HepG2 (cell line): Measurements from ENCODE around the gene DUS1L. TPM values are rescaled to one million over a fixed set of nuclear protein-coding genes. Genes with fewer than 3 reads are reported as not detected.

Source experiments
- BRD4 ChIP-seq: sonication (generic); formaldehyde crosslinking; IDR thresholded peaks from 2 replicates; pipeline ENCODE4 v1.4.0; 2020; ENCODE audit warnings: missing genetic modification reagents
- KMT2B ChIP-seq: IDR thresholded peaks from 2 replicates; pipeline ENCODE4 v1.6.1; 2016; ENCODE audit warnings: missing genetic modification reagents, missing compliant biosample characterization
- NFRKB ChIP-seq: fragments of 450-650 bp; IDR thresholded peaks from 2 replicates; pipeline ENCODE4 v1.6.1; 2017
- SAFB2 ChIP-seq: sonication (generic); formaldehyde crosslinking; IDR thresholded peaks from 2 replicates; pipeline ENCODE4 v1.5.1; 2020; ENCODE audit warnings: missing genetic modification reagents, low read depth, mild to moderate bottlenecking, borderline replicate concordance
- SETDB1 ChIP-seq: sonication (generic); formaldehyde crosslinking; IDR thresholded peaks from 2 replicates; pipeline ENCODE4 v1.5.1; 2020; ENCODE audit warnings: missing genetic modification reagents, mild to moderate bottlenecking, borderline replicate concordance
- TCF12 ChIP-seq, 2 experiments: fragments of 450-650 bp in 1 of 2; sonication (generic) in 1 of 2; formaldehyde crosslinking in 1 of 2; IDR thresholded peaks; 2 replicates each; pipeline versions ENCODE4 v1.6.1 to v1.8.0; 2017 to 2022; ENCODE audit warnings: antibody characterized with exemption in 1 of 2, mild to moderate bottlenecking in 1 of 2, missing genetic modification reagents in 1 of 2, moderate library complexity in 1 of 2
- ZBTB3 ChIP-seq: sonication (generic); formaldehyde crosslinking; IDR thresholded peaks from 2 replicates; pipeline ENCODE4 v1.4.0; 2020; ENCODE audit warnings: low read depth, mild to moderate bottlenecking, moderate library complexity, missing genetic modification reagents, borderline replicate concordance
- ZNF326 ChIP-seq: sonication (generic); formaldehyde crosslinking; IDR thresholded peaks from 2 replicates; pipeline ENCODE4 v1.4.0; 2020; ENCODE audit warnings: missing genetic modification reagents, borderline replicate concordance
- ZNF329 ChIP-seq: sonication (generic); formaldehyde crosslinking; IDR thresholded peaks from 2 replicates; pipeline ENCODE4 v1.9.0; 2021; ENCODE audit warnings: low read depth, mild to moderate bottlenecking, missing genetic modification reagents
- ZNF354B ChIP-seq: sonication (generic); formaldehyde crosslinking; IDR thresholded peaks from 2 replicates; pipeline ENCODE4 v1.8.0; 2022; ENCODE audit warnings: mild to moderate bottlenecking, missing genetic modification reagents
- ZNF430 ChIP-seq: sonication (generic); formaldehyde crosslinking; IDR thresholded peaks from 2 replicates; pipeline ENCODE4 v1.9.0; 2021; ENCODE audit warnings: mild to moderate bottlenecking, missing genetic modification reagents
- ZNF44 ChIP-seq: sonication (generic); formaldehyde crosslinking; IDR thresholded peaks from 2 replicates; pipeline ENCODE4 v1.5.1; 2020; ENCODE audit warnings: mild to moderate bottlenecking, missing genetic modification reagents
- ZNF629 ChIP-seq: sonication (generic); formaldehyde crosslinking; conservative IDR thresholded peaks from 2 replicates; pipeline ENCODE4 v1.5.0; 2020; ENCODE audit warnings: missing genetic modification reagents
- ZNF703 ChIP-seq: sonication (generic); formaldehyde crosslinking; IDR thresholded peaks from 2 replicates; pipeline ENCODE4 v1.5.1; 2020; ENCODE audit warnings: missing genetic modification reagents, mild to moderate bottlenecking, moderate library complexity, borderline replicate concordance
- polyA plus RNA-seq, 8 experiments: library from polyadenylated mRNA; depleted of rRNA in 3 of 8; stranded (reverse) in 7 of 8; unstranded in 1 of 8; fragments of >200 nt; fragmentation: Illumina TruSeq in 4 of 8; extraction: Trizol in 4 of 8; gene quantifications; 2 replicates each; pipeline versions ENCODE4 v1.2.1 to v1.2.3, GENCODE V29; 2011 to 2016; ENCODE audit warnings: low read depth in 4 of 8, missing spikeins in 1 of 8, mixed read lengths in 1 of 8; ENCODE audit not compliant: insufficient read depth in 1 of 8
- total RNA-seq, 5 experiments: library from RNA; depleted of rRNA; stranded (reverse); fragments of >200 nt; fragmentation: Illumina TruSeq; extraction: Trizol; gene quantifications; 2 replicates each; pipeline ENCODE4 v1.2.3, GENCODE V29; 2016; ENCODE audit warnings: low read depth in 1 of 5
- TF ChIP-seq, protein P1 (sequence below): sonication (generic); formaldehyde crosslinking; IDR thresholded peaks from 2 replicates; pipeline ENCODE4 v1.4.0; 2020; ENCODE audit warnings: missing genetic modification reagents, mild to moderate bottlenecking, borderline replicate concordance
- TF ChIP-seq, protein P2 (sequence below): IDR thresholded peaks from 2 replicates; pipeline ENCODE4 v1.6.1; 2016; ENCODE audit warnings: low read depth, control low read depth
- TF ChIP-seq, protein P3 (sequence below): sonication (generic); formaldehyde crosslinking; IDR thresholded peaks from 2 replicates; pipeline ENCODE4 v1.5.1; 2020; ENCODE audit warnings: missing genetic modification reagents, mild to moderate bottlenecking, borderline replicate concordance
- TF ChIP-seq, protein P4 (sequence below): sonication (generic); formaldehyde crosslinking; IDR thresholded peaks from 2 replicates; pipeline ENCODE4 v1.5.0; 2020; ENCODE audit warnings: missing genetic modification reagents
- TF ChIP-seq, protein P5 (sequence below): sonication (generic); formaldehyde crosslinking; IDR thresholded peaks from 2 replicates; pipeline ENCODE4 v1.8.0; 2022; ENCODE audit warnings: mild to moderate bottlenecking, missing genetic modification reagents, moderate library complexity
- TF ChIP-seq, protein P6 (sequence below): IDR thresholded peaks from 2 replicates; pipeline ENCODE4 v1.6.1; 2016; ENCODE audit warnings: control low read depth

Gene DUS1L
- total and polyA plus RNA-seq, 2 of the 13 experiments (the other 11 are each of a cell fraction or from before 2014, with no cell fraction given) = 81.0 to 109 TPM

DNA sequence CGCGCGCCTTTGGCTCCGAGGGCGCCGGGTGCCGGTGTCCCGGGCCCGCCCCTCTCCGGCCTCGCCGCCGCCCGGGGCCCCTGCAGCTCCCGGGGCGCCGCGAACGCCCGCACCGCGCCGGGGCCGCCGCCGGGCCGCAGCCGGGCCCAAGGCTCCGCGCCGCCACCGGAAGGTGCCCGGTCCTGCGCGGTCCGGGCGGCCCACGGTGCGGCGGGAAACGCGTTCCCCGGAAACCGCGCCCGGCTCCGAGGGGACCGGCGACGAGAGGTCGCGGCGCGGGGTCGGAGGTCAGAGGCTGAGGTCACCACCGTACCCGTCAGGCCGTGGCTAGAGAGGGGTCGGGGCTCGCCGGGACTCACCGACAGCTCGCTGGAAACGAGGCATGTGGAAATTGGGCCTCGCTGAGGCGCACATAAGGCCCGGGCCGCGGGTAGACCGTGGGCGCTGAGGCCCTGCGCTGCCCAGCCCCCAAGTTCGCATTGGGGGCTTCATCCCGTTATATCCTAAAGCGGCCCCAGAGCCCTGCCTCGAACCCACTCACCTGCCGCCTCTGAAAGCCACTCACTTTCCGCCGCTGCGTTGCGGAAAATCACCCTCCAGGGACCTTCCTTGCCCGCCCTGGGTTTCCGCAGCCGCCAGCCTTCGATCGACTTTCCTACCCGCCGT, at the start of gene DUS1L (continued):
- TF ChIP-seq BRD4 (peak; percentile 98), SETDB1 (CRISPR knock-in tag) (no peak), NFRKB (no peak), SAFB2 (CRISPR knock-in tag) (peak; percentile 98), ZNF354B (CRISPR knock-in tag) (no peak), TCF12 (IDR thresholded peaks at IDR 0.05) (no peak), TCF12 (CRISPR knock-in tag; IDR thresholded peaks at IDR 0.05) (peak; percentile 74; the same call in 1 of the 2 replicates), ZBTB3 (CRISPR knock-in tag) (no peak), ZNF326 (peak; percentile 65; the same call in 1 of the 2 replicates), ZNF44 (peak; percentile 86; the same call in 1 of the 2 replicates), ZNF430 (peak; percentile 79; the same call in 1 of the 2 replicates), ZNF329 (CRISPR knock-in tag) (peak; percentile 90), KMT2B (CRISPR knock-in tag) (peak; percentile 84), ZNF629 (CRISPR knock-in tag) (peak; percentile 33; the same call in 1 of the 2 replicates), ZNF703 (CRISPR knock-in tag) (no peak; the same call in 1 of the 2 replicates)
- TF ChIP-seq, protein P1, sequence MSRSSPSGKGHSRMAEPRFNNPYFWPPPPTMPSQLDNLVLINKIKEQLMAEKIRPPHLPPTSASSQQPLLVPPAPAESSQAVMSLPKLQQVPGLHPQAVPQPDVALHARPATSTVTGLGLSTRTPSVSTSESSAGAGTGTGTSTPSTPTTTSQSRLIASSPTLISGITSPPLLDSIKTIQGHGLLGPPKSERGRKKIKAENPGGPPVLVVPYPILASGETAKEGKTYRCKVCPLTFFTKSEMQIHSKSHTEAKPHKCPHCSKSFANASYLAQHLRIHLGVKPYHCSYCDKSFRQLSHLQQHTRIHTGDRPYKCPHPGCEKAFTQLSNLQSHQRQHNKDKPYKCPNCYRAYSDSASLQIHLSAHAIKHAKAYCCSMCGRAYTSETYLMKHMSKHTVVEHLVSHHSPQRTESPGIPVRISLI = peak; percentile 68
- TF ChIP-seq, protein P2, sequence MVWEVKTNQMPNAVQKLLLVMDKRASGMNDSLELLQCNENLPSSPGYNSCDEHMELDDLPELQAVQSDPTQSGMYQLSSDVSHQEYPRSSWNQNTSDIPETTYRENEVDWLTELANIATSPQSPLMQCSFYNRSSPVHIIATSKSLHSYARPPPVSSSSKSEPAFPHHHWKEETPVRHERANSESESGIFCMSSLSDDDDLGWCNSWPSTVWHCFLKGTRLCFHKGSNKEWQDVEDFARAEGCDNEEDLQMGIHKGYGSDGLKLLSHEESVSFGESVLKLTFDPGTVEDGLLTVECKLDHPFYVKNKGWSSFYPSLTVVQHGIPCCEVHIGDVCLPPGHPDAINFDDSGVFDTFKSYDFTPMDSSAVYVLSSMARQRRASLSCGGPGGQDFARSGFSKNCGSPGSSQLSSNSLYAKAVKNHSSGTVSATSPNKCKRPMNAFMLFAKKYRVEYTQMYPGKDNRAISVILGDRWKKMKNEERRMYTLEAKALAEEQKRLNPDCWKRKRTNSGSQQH (CRISPR knock-in tag) = peak; percentile 97
- TF ChIP-seq, protein P3, sequence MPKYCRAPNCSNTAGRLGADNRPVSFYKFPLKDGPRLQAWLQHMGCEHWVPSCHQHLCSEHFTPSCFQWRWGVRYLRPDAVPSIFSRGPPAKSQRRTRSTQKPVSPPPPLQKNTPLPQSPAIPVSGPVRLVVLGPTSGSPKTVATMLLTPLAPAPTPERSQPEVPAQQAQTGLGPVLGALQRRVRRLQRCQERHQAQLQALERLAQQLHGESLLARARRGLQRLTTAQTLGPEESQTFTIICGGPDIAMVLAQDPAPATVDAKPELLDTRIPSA (CRISPR knock-in tag) = no peak; the same call in 1 of the 2 replicates
- TF ChIP-seq, protein P4, sequence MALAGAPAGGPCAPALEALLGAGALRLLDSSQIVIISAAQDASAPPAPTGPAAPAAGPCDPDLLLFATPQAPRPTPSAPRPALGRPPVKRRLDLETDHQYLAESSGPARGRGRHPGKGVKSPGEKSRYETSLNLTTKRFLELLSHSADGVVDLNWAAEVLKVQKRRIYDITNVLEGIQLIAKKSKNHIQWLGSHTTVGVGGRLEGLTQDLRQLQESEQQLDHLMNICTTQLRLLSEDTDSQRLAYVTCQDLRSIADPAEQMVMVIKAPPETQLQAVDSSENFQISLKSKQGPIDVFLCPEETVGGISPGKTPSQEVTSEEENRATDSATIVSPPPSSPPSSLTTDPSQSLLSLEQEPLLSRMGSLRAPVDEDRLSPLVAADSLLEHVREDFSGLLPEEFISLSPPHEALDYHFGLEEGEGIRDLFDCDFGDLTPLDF (CRISPR knock-in tag) = no peak
- TF ChIP-seq, protein P5, sequence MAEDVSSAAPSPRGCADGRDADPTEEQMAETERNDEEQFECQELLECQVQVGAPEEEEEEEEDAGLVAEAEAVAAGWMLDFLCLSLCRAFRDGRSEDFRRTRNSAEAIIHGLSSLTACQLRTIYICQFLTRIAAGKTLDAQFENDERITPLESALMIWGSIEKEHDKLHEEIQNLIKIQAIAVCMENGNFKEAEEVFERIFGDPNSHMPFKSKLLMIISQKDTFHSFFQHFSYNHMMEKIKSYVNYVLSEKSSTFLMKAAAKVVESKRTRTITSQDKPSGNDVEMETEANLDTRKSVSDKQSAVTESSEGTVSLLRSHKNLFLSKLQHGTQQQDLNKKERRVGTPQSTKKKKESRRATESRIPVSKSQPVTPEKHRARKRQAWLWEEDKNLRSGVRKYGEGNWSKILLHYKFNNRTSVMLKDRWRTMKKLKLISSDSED (CRISPR knock-in tag) = no peak; the same call in 1 of the 2 replicates
- TF ChIP-seq, protein P6, sequence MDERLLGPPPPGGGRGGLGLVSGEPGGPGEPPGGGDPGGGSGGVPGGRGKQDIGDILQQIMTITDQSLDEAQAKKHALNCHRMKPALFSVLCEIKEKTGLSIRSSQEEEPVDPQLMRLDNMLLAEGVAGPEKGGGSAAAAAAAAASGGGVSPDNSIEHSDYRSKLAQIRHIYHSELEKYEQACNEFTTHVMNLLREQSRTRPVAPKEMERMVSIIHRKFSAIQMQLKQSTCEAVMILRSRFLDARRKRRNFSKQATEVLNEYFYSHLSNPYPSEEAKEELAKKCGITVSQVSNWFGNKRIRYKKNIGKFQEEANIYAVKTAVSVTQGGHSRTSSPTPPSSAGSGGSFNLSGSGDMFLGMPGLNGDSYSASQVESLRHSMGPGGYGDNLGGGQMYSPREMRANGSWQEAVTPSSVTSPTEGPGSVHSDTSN (CRISPR knock-in tag) = no peak
